GM23338 (cell line): ENCODE measurements around the gene AKNA. TPM values are rescaled to one million over a fixed set of nuclear protein-coding genes. Genes with fewer than 3 reads are reported as not detected.

Source experiments
- ATAC-seq: fragments of 200-7000 bp; cut with Tn5 transposase; 3 replicates; pipeline ENCODE4 v1.9.1; 2020
- DNase-seq: peaks from one replicate; pipeline ENCODE4 v3.0.0-alpha.2; 2015; ENCODE audit warnings: low spot score
- H2AFZ ChIP-seq: fragments of 200-600 bp; sonication (generic); 2 replicates; pipeline ENCODE4 v1.8.0; 2016; ENCODE audit warnings: antibody characterized with exemption, mild to moderate bottlenecking, moderate library complexity
- H3F3A ChIP-seq: fragments of 200-600 bp; sonication (generic); replicated peaks from 2 replicates; pipeline ENCODE4 v1.8.0; 2017; ENCODE audit warnings: antibody characterized with exemption, mixed run types, low read depth
- H3K27ac ChIP-seq: fragments of 200-600 bp; sonication (generic); 2 replicates; pipeline ENCODE4 v1.6.1; 2016; ENCODE audit warnings: low read depth
- H3K27me3 ChIP-seq: fragments of 200-600 bp; sonication (generic); 2 replicates; pipeline ENCODE4 v1.8.0; 2016; ENCODE audit warnings: mild to moderate bottlenecking, mixed run types, moderate library complexity; ENCODE audit not compliant: insufficient read depth
- H3K36me3 ChIP-seq: fragments of 200-600 bp; sonication (generic); 2 replicates; pipeline ENCODE4 v1.8.0; 2016; ENCODE audit warnings: mild to moderate bottlenecking; ENCODE audit not compliant: insufficient read depth
- H3K4me1 ChIP-seq: fragments of 200-600 bp; sonication (generic); 2 replicates; pipeline ENCODE4 v1.8.0; 2016; ENCODE audit warnings: mild to moderate bottlenecking, moderate library complexity; ENCODE audit not compliant: insufficient read depth
- H3K4me2 ChIP-seq: fragments of 200-600 bp; sonication (generic); 2 replicates; pipeline ENCODE4 v1.7.1; 2017; ENCODE audit warnings: mixed run types
- H3K4me3 ChIP-seq: fragments of 200-600 bp; sonication (generic); 2 replicates; pipeline ENCODE4 v1.6.1; 2016; ENCODE audit warnings: mixed run types
- H3K79me2 ChIP-seq: fragments of 200-600 bp; sonication (generic); replicated peaks from 2 replicates; pipeline ENCODE4 v1.8.0; 2017; ENCODE audit warnings: mild to moderate bottlenecking; ENCODE audit not compliant: insufficient read depth
- H3K9me2 ChIP-seq: fragments of 200-600 bp; sonication (generic); 2 replicates; pipeline ENCODE4 v1.8.0; 2017; ENCODE audit not compliant: insufficient read depth
- H4K20me1 ChIP-seq: fragments of 200-600 bp; sonication (generic); replicated peaks from 2 replicates; pipeline ENCODE4 v1.8.0; 2017; ENCODE audit warnings: mild to moderate bottlenecking; ENCODE audit not compliant: insufficient read depth
- H3K27ac Mint-ChIP-seq: 2 replicates; pipeline ENCODE4 v1.8.0; 2020; ENCODE audit warnings: inconsistent platforms, mild to moderate bottlenecking, moderate library complexity, mixed read lengths
- H3K27me3 Mint-ChIP-seq: 3 replicates; pipeline ENCODE4 v1.8.0; 2022; ENCODE audit warnings: low read depth, mild to moderate bottlenecking, moderate library complexity, mixed read lengths, inconsistent platforms; ENCODE audit not compliant: insufficient read depth, poor library complexity
- H3K36me3 Mint-ChIP-seq: 3 replicates; pipeline ENCODE4 v1.8.0; 2021; ENCODE audit warnings: low read depth, mild to moderate bottlenecking, inconsistent platforms, moderate library complexity, mixed read lengths
- H3K4me1 Mint-ChIP-seq: 3 replicates; pipeline ENCODE4 v1.8.0; 2020; ENCODE audit warnings: mild to moderate bottlenecking, inconsistent platforms, mixed read lengths
- H3K4me3 Mint-ChIP-seq: 3 replicates; pipeline ENCODE4 v1.8.0; 2021; ENCODE audit warnings: moderate library complexity, mild to moderate bottlenecking, inconsistent platforms, mixed read lengths
- H3K9me3 Mint-ChIP-seq: 3 replicates; pipeline ENCODE4 v1.8.0; 2020; ENCODE audit warnings: moderate library complexity, mild to moderate bottlenecking, inconsistent platforms, mixed read lengths
- CREB1 ChIP-seq: fragments of 250-450 bp; sonication (Bioruptor Pico); IDR thresholded peaks from 2 replicates; pipeline ENCODE4 v1.5.0; 2020; ENCODE audit warnings: low read depth, mild to moderate bottlenecking, moderate library complexity
- EZH2 ChIP-seq: fragments of 200-600 bp; sonication (generic); IDR thresholded peaks from one replicate; pipeline ENCODE4 v1.8.0; 2017; ENCODE audit warnings: antibody characterized with exemption, mild to moderate bottlenecking, low read depth; ENCODE audit not compliant: unreplicated experiment
- EZH2phosphoT487 ChIP-seq: fragments of 200-600 bp; sonication (generic); IDR thresholded peaks from one replicate; pipeline ENCODE4 v1.8.1; 2018; ENCODE audit warnings: antibody characterized with exemption; ENCODE audit not compliant: unreplicated experiment
- JUNB ChIP-seq: IDR thresholded peaks from one replicate; pipeline ENCODE4 v1.6.1; 2016; ENCODE audit warnings: antibody characterized with exemption; ENCODE audit not compliant: unreplicated experiment
- NANOG ChIP-seq: IDR thresholded peaks from 2 replicates; pipeline ENCODE4 v1.6.1; 2016; ENCODE audit warnings: antibody characterized with exemption, borderline replicate concordance
- POLR2AphosphoS5 ChIP-seq: IDR thresholded peaks from 2 replicates; pipeline ENCODE4 v1.6.1; 2016; ENCODE audit warnings: antibody characterized with exemption, low read depth
- STAT1 ChIP-seq: IDR thresholded peaks from one replicate; pipeline ENCODE4 v1.6.1; 2016; ENCODE audit warnings: antibody characterized with exemption; ENCODE audit not compliant: unreplicated experiment
- ZNF114 ChIP-seq: fragments of 250-450 bp; sonication (Bioruptor Pico); IDR thresholded peaks from 2 replicates; pipeline ENCODE4 v1.5.0; 2020; ENCODE audit warnings: mild to moderate bottlenecking, moderate library complexity
- ZNF331 ChIP-seq: fragments of 250-450 bp; sonication (Bioruptor Pico); IDR thresholded peaks from 2 replicates; pipeline ENCODE4 v1.5.0; 2020; ENCODE audit warnings: low read depth, mild to moderate bottlenecking, moderate library complexity
- polyA plus RNA-seq: library from polyadenylated mRNA; unstranded; fragments of >200 nt; fragmentation: Nextera tagmentation; extraction: Ambion mirVana; gene quantifications from 2 replicates; pipeline ENCODE4 v1.2.1, GENCODE V29; 2016
- total RNA-seq: library from RNA; depleted of rRNA; stranded (reverse); fragments of >200 nt; shearing (Covaris generic); gene quantifications from 2 replicates; pipeline ENCODE4 v1.2.3, GENCODE V29; 2014
- TF ChIP-seq, protein P1 (sequence below): fragments of 250-450 bp; sonication (Bioruptor Pico); IDR thresholded peaks from 2 replicates; pipeline ENCODE4 v1.5.0; 2020; ENCODE audit warnings: mild to moderate bottlenecking, moderate library complexity
- TF ChIP-seq, protein P2 (sequence below), 2 experiments: fragments of 200-600 bp in 1 of 2; sonication (generic) in 1 of 2; conservative IDR thresholded peaks; 2 replicates each; pipeline versions ENCODE4 v1.5.1 to v1.6.1; 2016 to 2017; ENCODE audit warnings: antibody characterized with exemption in 2 of 2, low read depth in 2 of 2, mild to moderate bottlenecking in 2 of 2, moderate library complexity in 1 of 2
- TF ChIP-seq, protein P3 (sequence below): IDR thresholded peaks from one replicate; pipeline ENCODE4 v1.6.1; 2018; ENCODE audit warnings: antibody characterized with exemption; ENCODE audit not compliant: unreplicated experiment
- TF ChIP-seq, protein P4 (sequence below): IDR thresholded peaks from 2 replicates; pipeline ENCODE4 v1.6.1; 2016; ENCODE audit warnings: antibody characterized with exemption

Gene AKNA
- total and polyA plus RNA-seq, 2 experiments from 2014 or later, result 9.0 to 28.1 TPM

DNA sequence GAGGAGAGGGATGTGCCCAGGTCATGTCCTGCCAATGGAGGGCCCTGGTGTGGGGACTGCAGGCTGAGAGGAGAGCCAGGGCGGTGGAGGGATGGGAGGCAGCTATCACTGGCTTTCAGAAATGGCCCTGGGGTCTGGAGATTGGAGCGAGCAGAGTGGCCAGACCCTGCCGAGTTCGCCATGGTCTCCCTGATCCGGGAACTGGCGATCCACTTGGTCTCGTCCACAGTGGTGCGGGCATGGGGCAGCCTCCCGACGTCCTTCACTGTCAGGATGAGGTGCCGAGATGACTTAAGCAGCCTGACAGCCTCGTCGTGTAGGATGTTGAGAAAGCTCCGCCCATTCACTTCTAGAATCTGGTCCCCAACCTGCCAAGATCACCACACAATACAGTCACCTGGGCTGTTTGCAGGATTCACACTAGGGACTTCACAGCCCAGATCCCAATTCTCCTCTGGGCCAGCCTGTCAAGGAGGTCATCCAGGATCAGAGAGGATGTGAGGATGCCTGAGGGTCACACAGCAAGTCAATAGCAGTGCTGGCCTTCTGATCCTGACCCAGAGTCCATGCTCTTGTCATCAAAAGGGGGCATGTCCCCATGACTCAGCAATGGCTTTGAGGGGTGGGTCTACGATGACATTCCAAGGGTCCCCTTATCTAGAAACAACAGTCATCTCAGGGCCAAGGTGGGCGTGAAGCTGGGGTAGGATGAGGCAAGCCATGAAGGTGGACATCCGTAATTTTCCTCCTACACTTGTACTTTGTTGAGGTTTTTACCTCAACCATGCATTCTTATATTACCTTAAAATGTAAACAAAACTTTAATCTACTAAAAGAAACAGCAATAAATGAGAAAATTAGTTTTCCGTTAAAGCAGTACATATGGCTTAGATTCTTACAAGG lies 38.5 kb upstream of the AKNA start:
- Histone ChIP-seq H3K4me2 (no peak overlapping the region), H3K4me1 (no peaks in the 10 kb centered on the region), H3K27ac (no peak overlapping the region), H3K36me3 (no peaks in the 10 kb centered on the region), H2AFZ (no peak overlapping the region), H4K20me1 (no peaks in the 10 kb centered on the region), H3F3A (no peaks in the 10 kb centered on the region), H3K9me2 (no peaks in the 10 kb centered on the region), H3K79me2 (no peaks in the 10 kb centered on the region), H3K4me3 (no peak overlapping the region), H3K27me3 (no peaks in the 10 kb centered on the region)
- DNase-seq (no peak), ATAC-seq (no peak)
- Mint-ChIP-seq H3K4me3 (no peak overlapping the region), H3K27me3 (peaks cover 4% of the 10 kb centered on the region), H3K27ac (no peak overlapping the region), H3K4me1 (peaks cover 20% of the 10 kb centered on the region), H3K9me3 (no peaks in the 10 kb centered on the region), H3K36me3 (no peaks in the 10 kb centered on the region; the same call in 2 of the 3 replicates)
- TF ChIP-seq, protein P1, sequence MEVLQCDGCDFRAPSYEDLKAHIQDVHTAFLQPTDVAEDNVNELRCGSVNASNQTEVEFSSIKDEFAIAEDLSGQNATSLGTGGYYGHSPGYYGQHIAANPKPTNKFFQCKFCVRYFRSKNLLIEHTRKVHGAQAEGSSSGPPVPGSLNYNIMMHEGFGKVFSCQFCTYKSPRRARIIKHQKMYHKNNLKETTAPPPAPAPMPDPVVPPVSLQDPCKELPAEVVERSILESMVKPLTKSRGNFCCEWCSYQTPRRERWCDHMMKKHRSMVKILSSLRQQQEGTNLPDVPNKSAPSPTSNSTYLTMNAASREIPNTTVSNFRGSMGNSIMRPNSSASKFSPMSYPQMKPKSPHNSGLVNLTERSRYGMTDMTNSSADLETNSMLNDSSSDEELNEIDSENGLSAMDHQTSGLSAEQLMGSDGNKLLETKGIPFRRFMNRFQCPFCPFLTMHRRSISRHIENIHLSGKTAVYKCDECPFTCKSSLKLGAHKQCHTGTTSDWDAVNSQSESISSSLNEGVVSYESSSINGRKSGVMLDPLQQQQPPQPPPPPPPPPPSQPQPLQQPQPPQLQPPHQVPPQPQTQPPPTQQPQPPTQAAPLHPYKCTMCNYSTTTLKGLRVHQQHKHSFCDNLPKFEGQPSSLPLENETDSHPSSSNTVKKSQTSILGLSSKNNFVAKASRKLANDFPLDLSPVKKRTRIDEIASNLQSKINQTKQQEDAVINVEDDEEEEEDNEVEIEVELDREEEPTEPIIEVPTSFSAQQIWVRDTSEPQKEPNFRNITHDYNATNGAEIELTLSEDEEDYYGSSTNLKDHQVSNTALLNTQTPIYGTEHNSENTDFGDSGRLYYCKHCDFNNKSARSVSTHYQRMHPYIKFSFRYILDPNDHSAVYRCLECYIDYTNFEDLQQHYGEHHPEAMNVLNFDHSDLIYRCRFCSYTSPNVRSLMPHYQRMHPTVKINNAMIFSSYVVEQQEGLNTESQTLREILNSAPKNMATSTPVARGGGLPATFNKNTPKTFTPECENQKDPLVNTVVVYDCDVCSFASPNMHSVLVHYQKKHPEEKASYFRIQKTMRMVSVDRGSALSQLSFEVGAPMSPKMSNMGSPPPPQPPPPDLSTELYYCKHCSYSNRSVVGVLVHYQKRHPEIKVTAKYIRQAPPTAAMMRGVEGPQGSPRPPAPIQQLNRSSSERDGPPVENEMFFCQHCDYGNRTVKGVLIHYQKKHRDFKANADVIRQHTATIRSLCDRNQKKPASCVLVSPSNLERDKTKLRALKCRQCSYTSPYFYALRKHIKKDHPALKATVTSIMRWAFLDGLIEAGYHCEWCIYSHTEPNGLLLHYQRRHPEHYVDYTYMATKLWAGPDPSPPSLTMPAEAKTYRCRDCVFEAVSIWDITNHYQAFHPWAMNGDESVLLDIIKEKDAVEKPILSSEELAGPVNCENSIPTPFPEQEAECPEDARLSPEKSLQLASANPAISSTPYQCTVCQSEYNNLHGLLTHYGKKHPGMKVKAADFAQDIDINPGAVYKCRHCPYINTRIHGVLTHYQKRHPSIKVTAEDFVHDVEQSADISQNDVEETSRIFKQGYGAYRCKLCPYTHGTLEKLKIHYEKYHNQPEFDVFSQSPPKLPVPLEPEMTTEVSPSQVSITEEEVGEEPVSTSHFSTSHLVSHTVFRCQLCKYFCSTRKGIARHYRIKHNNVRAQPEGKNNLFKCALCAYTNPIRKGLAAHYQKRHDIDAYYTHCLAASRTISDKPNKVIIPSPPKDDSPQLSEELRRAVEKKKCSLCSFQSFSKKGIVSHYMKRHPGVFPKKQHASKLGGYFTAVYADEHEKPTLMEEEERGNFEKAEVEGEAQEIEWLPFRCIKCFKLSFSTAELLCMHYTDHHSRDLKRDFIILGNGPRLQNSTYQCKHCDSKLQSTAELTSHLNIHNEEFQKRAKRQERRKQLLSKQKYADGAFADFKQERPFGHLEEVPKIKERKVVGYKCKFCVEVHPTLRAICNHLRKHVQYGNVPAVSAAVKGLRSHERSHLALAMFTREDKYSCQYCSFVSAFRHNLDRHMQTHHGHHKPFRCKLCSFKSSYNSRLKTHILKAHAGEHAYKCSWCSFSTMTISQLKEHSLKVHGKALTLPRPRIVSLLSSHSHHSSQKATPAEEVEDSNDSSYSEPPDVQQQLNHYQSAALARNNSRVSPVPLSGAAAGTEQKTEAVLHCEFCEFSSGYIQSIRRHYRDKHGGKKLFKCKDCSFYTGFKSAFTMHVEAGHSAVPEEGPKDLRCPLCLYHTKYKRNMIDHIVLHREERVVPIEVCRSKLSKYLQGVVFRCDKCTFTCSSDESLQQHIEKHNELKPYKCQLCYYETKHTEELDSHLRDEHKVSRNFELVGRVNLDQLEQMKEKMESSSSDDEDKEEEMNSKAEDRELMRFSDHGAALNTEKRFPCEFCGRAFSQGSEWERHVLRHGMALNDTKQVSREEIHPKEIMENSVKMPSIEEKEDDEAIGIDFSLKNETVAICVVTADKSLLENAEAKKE (CRISPR knock-in tag), result no peak
- TF ChIP-seq EZH2 (no peak), EZH2phosphoT487 (no peak), STAT1 (no peak), JUNB (no peak), ZNF114 (no peak), CREB1 (CRISPR knock-in tag) (no peak), NANOG (no peak), POLR2AphosphoS5 (no peak), ZNF331 (CRISPR knock-in tag) (no peak)
- TF ChIP-seq, protein P2, sequence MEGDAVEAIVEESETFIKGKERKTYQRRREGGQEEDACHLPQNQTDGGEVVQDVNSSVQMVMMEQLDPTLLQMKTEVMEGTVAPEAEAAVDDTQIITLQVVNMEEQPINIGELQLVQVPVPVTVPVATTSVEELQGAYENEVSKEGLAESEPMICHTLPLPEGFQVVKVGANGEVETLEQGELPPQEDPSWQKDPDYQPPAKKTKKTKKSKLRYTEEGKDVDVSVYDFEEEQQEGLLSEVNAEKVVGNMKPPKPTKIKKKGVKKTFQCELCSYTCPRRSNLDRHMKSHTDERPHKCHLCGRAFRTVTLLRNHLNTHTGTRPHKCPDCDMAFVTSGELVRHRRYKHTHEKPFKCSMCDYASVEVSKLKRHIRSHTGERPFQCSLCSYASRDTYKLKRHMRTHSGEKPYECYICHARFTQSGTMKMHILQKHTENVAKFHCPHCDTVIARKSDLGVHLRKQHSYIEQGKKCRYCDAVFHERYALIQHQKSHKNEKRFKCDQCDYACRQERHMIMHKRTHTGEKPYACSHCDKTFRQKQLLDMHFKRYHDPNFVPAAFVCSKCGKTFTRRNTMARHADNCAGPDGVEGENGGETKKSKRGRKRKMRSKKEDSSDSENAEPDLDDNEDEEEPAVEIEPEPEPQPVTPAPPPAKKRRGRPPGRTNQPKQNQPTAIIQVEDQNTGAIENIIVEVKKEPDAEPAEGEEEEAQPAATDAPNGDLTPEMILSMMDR (conservative IDR thresholded peaks at IDR 0.05; ENCODE audit: low read depth in 2 of 2), result no peak
- TF ChIP-seq, protein P3, sequence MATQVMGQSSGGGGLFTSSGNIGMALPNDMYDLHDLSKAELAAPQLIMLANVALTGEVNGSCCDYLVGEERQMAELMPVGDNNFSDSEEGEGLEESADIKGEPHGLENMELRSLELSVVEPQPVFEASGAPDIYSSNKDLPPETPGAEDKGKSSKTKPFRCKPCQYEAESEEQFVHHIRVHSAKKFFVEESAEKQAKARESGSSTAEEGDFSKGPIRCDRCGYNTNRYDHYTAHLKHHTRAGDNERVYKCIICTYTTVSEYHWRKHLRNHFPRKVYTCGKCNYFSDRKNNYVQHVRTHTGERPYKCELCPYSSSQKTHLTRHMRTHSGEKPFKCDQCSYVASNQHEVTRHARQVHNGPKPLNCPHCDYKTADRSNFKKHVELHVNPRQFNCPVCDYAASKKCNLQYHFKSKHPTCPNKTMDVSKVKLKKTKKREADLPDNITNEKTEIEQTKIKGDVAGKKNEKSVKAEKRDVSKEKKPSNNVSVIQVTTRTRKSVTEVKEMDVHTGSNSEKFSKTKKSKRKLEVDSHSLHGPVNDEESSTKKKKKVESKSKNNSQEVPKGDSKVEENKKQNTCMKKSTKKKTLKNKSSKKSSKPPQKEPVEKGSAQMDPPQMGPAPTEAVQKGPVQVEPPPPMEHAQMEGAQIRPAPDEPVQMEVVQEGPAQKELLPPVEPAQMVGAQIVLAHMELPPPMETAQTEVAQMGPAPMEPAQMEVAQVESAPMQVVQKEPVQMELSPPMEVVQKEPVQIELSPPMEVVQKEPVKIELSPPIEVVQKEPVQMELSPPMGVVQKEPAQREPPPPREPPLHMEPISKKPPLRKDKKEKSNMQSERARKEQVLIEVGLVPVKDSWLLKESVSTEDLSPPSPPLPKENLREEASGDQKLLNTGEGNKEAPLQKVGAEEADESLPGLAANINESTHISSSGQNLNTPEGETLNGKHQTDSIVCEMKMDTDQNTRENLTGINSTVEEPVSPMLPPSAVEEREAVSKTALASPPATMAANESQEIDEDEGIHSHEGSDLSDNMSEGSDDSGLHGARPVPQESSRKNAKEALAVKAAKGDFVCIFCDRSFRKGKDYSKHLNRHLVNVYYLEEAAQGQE, result no peak
- TF ChIP-seq, protein P4, sequence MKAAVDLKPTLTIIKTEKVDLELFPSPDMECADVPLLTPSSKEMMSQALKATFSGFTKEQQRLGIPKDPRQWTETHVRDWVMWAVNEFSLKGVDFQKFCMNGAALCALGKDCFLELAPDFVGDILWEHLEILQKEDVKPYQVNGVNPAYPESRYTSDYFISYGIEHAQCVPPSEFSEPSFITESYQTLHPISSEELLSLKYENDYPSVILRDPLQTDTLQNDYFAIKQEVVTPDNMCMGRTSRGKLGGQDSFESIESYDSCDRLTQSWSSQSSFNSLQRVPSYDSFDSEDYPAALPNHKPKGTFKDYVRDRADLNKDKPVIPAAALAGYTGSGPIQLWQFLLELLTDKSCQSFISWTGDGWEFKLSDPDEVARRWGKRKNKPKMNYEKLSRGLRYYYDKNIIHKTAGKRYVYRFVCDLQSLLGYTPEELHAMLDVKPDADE, result no peak
